GM12892 (cell line): ENCODE measurements around the gene PPP1R12C.
A peak's percentile ranks its signal among the peaks of the same experiment; 100 is the strongest.
"Not testable (repeated sequence)": the region's sequence is repeated elsewhere in the genome, so short reads cannot be mapped to it uniquely, and the experiment has no call there.

ENCODE experiments used
- DNase-seq: peaks from one replicate; pipeline ENCODE4 v3.0.0; 2011; ENCODE audit not compliant: insufficient read length
- FAIRE-seq: peaks from 2 replicates; lab custom pipeline; 2011; peaks lifted over from hg19 to GRCh38; lab: Jason Lieb, UNC
- POLR2A ChIP-seq: IDR thresholded peaks from 2 replicates; pipeline ENCODE4 v1.6.1; 2011; ENCODE audit warnings: low read depth, low read length, control low read depth
- POLR2AphosphoS5 ChIP-seq: IDR thresholded peaks from 2 replicates; pipeline ENCODE4 v1.6.1; 2011; ENCODE audit warnings: low read depth, low read length, control low read depth
- TAF1 ChIP-seq: IDR thresholded peaks from 2 replicates; pipeline ENCODE4 v1.6.1; 2011; ENCODE audit warnings: low read depth, mild to moderate bottlenecking, control low read depth, low read length, borderline replicate concordance

PPP1R12C gene

DNA sequence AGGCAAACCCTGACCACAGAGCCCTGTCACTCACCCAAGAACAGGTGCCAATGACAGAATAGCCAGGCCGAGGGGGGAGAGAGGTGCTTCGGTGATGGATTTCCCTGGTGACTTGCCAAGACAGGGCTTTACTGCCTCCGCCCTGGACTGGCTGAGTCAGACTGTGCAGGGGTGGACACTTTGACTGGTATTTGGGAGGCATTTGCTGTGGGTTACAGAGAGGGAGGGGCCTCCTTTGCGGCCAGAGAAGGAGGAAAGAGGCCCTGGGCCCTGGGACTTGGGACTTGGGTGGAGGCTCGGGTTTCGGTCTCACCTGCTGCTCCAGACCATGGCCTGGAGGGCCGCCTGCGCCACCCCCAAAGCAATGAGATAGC is 46.3 kb downstream of the PPP1R12C start:
- no peak for TF ChIP-seq POLR2A
- no peak for TF ChIP-seq POLR2AphosphoS5
- no peak for TF ChIP-seq TAF1
- FAIRE-seq (no peak), DNase-seq (no peak)

DNA sequence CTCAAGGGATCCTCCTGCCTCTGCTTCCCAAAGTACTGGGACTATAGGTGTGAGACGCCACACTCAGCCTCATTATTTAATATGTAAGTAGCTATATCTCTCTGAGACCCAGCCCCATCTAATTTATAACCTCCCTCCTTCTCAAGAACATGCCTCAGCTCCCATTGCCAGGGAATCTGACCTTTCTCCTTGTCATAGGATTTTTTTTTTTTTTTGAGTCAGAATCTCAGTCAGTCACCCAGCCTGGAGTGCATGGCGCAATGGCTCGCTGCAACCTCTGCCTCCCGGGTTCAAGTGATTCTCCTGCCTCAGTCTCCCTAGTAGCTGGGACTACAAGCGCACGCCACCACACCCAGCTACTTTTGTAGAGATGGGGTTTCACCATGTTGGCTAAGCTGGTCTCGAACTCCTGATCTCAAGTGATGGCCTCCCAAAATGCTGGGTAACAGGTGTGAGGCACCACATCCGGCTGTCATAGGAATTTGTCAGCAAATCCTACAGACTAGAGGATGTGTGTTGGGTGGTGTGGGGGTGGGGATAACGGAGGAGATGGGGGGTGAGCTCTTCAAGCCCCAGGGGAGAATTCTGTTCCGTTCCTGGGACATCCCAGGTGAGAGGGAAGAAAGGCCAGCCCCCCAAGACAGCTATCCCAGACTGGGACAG is 46.8 kb downstream of the PPP1R12C start:
- no peak for FAIRE-seq
- no peak for TF ChIP-seq TAF1
- no peak for TF ChIP-seq POLR2AphosphoS5
- TF ChIP-seq POLR2A, result no peak
- DNase-seq, result no peak

DNA sequence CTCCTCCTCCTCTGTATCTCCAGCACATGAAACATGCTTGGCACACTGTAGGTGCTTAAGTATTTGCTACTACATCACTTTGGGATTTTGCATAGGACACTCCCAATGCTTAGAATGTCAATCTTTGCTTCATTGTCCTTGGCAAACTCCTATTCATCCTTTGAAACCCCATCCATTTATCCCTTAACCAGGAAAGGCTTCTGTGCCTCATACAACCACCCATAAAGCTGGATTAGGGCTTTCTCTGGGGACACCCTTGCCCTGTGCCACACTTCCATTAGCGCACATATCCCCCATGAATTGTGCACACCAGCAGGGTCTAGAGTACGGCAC is 47.6 kb downstream of the PPP1R12C start:
- TF ChIP-seq TAF1 (no peak), POLR2A (no peak), POLR2AphosphoS5 (no peak)
- FAIRE-seq (no peak), DNase-seq (no peak)

DNA sequence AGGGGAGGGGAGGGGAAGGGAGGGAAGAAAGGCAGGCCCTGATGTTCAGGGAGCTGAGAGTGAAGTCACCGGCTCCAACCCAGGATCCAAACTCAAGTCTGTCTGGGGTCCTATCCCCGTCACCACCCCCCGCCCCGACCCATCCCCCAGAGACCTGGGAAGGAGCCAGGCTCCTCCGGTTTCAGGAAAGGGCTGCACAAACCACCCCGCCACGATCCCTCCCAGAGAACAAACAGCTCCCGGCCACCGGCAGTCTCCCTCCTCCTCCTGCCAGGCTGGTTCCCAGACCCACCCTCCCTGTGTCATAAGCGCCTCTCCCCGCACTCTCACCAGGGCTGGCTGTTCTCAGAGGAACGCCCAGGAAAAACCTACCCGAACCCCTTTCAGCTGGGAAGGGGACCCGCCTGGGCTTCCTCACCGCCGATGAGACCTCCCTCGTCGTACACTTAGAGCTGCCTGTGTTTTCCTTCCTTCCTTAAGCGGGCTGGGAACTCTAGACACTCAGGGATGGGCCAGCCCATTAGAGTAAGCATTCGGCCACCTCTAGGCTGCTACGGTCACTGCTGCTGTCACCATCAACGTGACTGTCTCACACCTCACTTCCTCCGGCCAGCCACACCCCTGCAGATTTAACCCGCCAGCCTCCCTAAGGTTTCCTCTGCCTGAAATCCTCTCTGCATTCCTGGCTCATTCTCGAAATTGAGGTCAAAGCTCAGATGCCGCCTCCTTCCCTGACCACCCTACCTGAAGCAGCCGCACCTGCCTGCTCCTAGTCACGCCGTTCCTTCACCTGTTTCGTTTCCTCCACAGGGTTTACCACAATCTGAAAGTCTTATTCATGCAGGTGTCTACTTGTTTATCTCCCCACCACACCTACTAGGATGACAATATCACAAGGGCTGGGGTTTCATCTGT is 48.2 kb downstream of the PPP1R12C start:
- DNase-seq (no peak), FAIRE-seq (no peak)
- no peak for TF ChIP-seq TAF1
- TF ChIP-seq POLR2AphosphoS5, result no peak
- no peak for TF ChIP-seq POLR2A

DNA sequence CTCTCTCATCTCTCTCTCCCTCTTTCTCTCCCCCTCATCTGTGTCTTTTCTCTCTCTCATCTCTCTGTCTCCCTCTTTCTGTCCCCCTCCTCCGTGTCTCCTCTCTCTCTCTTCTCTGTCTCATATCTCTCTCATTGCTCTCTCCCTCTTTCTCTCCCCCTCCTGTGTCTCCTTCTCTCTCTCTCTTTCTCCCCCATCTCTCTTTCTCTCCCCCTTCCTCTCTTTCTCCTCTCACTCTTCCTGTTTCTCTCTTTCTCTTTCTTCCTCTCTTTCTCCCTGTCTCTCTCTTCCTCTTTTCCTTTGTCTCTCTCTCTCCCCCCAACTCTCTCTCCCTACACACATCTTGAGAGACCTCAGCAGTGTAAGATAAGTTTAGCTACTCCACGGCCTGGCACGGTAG is 49.6 kb downstream of the PPP1R12C start:
- FAIRE-seq (no peak), DNase-seq (no peak)
- TF ChIP-seq POLR2AphosphoS5 (no peak), TAF1 (no peak), POLR2A (no peak)

DNA sequence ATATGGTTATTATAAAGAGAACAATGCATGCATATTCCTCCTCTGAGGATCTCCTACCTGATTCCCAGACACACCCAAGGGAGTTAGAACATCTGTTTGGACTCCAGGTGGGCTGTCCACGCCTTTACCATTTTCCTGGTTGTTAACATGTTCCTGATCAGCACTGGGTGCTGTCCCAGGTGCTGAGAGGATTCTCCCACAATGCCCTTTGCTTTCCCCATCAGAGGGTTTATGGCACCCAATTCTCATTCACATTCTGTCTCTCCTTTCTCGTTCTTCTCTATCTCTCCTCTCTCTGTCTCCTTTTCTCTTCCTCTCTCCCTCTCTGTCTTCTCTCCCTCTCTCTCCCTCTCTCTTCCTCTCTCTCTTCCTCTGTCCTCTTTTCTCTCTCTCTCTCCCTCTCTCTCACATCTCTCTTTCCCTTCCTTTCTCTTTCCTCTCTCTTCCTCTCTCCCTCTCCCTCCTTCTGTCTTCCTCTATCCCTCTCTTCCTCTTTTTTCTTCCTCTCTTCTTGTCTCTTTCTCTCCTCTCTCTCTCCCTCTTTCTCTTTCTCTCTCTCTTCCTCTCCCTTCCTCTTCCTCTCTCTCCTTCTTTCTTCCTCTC is 51.2 kb downstream of the PPP1R12C start:
- TF ChIP-seq TAF1, result no peak
- DNase-seq, result no peak
- no peak for FAIRE-seq

DNA sequence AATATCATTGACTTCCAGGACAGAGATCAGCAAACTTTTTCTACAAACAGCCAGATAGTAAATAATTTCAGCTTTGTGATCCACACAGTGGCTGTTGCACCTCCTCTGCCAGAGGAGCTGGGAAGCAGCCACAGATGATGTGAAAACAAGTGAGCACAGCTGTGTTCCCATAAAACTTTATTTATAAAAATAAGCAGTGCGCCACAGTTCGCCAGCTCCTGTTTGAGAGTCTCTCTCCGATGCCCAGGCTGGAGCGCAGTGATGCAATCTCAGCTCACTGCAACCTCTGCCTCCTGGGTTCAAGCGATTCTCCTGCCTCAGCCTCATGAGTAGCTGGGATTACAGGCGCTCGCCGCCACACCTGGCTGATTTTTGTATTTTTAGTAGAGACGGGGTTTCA is 51.9 kb downstream of the PPP1R12C start:
- not testable (repeated sequence) for DNase-seq, FAIRE-seq

DNA sequence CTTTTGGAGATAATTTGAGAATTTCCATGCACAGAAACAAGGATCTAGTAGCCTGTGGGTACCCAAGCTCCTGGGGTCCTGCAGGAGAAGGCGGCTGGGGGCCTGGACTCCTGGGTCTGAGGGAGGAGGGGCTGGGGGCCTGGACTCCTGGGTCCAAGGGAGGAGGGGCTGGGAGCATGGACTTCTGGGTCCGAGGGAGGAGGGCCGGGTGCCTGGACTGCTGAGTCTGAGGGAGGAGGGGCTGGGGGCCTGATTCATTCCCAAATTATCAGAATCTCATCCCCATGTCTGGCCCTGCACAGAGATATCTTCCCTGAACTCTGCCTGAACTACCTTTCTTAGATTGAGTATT is 54.0 kb downstream of the PPP1R12C start:
- DNase-seq (no peak), FAIRE-seq (no peak)
- TF ChIP-seq POLR2A (no peak), TAF1 (no peak), POLR2AphosphoS5 (no peak)

DNA sequence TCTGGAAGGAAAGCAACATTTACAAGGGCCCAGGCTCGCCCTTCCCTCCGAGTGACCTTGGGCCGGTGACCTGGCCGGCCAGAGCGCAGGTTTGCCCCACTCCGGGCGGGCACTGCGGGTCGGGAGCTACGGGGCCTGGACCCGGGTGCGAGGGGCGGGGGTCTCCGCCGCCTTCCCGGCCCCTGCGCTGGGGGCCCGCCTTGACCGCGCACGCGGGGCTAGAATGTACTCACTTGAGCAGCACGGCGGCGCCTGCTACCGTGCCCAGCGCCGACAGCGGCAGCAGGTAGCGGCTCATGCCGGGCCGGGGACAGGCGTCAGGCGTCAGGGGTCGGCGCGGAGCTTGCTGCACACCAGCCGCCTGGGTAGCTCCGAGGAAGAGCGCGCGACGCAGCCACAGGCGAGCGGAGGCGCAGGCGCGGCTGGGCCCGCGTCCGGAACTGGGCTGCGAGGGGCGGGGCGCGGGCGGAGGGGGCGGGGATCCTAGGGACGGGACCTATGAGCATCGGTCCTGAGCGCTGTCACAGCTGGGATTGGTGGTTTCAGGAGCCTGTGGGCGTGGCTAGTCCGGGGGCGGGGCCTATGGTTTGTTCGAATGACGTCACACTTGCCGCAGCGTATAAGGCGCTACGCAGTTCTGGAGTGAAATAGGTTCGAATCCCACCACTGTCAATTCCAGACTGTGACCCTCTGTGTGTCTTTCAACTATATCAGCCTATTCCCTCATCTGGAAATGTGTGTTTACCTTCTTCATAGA is 54.5 kb downstream of the PPP1R12C start, which contains the start of gene RDH13:
Gene RDH13, minus strand, starts transcription at position 414 of the 757 bp plus-strand sequence. Its CDS starts 116 bp downstream, at position 298.
- peak; percentile 65; the same call in 1 of the 2 replicates for TF ChIP-seq POLR2A
- no peak for TF ChIP-seq TAF1
- peak; percentile 85 for DNase-seq
- FAIRE-seq, result peak; percentile 77

DNA sequence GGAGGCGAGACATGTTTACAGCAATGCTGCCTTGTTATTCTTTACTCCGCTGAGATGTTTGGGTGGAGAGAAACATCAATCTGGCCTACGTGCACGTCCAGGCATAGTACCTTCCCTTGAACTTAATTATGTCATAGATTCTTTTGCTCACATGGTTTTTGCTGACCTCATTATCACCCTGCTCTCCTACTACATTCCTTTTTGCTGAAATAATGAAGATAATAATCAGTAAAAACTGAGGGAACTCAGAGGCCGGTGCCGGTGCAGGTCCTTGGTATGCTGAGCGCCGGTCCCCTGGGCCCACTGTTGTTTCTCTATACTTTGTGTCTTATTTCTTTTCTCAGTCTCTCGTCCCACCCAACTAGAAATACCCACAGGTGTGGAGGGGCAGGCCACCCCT is 57.1 kb downstream of the PPP1R12C start:
- FAIRE-seq, DNase-seq: not testable (repeated sequence)

DNA sequence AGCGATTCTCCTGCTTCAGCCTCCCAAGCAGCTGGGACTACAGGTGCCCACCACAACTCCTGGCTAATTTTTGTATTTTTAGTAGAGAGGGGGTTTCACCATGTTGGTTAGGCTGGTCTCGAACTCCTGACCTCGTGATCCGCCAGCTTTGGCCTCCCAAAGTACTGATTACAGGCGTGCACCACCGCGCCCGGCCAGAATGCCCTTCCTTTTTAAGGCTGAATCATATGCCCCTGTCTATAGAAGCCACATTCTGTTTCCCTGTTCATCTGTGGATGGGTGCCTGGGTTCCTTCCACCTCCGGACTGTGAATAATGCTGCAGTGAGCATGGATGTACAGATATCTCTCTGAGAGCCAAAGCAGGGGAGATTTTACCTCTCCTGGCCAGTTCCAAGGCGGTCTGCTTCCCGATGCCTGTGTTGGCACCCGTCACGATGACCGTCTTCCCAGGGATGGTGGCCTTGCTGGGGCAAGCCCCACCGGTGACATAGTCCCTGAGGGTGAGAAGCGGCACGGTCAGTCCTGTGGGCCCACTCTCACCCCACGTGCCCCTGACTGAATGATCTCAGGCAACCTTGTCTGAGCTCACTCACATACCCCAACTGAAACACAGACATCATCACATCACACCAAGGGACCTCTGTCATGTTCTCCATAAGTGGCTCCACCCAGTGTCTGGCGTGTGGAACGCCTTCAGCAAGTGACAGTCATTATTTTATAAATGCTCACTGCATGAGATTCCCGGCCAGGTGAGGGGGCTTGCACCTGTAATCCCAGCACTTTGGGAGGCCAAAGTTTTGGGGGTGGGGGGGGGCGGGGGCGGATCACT is 58.4 kb downstream of the PPP1R12C start:
- DNase-seq, result no peak
- FAIRE-seq, result no peak
- TF ChIP-seq TAF1 (no peak), POLR2A (no peak), POLR2AphosphoS5 (no peak)
